ENCODE results near the gene LEMD2. TPM values are rescaled to one million over a fixed set of nuclear protein-coding genes. Genes with fewer than 3 reads are reported as not detected.

LEMD2 gene
- total RNA-seq, 4 donors from 2014 or later, result 36.4 to 65.3 (median 55.4) TPM

- 58% methylated on average over 8 of the region's 8 CpGs for WGBS
- no peak for DNase-seq (ENCODE audit: extremely low spot score)
- Histone ChIP-seq H3K4me3 (no peak overlapping the region), H3K27me3 (peaks cover 0 to 78% (median 9%) of the 10 kb centered on the region in 4 donors), H3K4me1 (peaks cover 0 to 3% (median 0%) of the 10 kb centered on the region in 4 donors), H3K36me3 (no peaks in the 10 kb centered on the region), H3K27ac (replicated peaks in 1 of 4) (no peak overlapping the region), H3K9me3 (no peaks in the 10 kb centered on the region)
- TF ChIP-seq CTCF (IDR thresholded peaks at IDR 0.05) (no peak), POLR2A (IDR thresholded peaks at IDR 0.05; ENCODE audit: low read depth) (no peak), POLR2AphosphoS5 (IDR thresholded peaks at IDR 0.05) (no peak), EP300 (IDR thresholded peaks at IDR 0.05) (no peak)
- intact Hi-C loops (cut with DNase I), result no loop called here
Measured at GRCh38 chr6:33808641-33809180, 19.8 kb upstream of the LEMD2 start.

- DNase-seq (ENCODE audit: extremely low spot score), result no peak
- H3K9me3 ChIP-seq, result no peaks in the 10 kb centered on the region
- no peak overlapping the region for H3K4me3 ChIP-seq
- H3K36me3 ChIP-seq, result no peaks in the 10 kb centered on the region
- peaks cover 0 to 3% (median 0%) of the 10 kb centered on the region in 4 donors for H3K4me1 ChIP-seq
- no peak overlapping the region for H3K27ac ChIP-seq (replicated peaks in 1 of 4)
- 62% methylated on average over 6 of the region's 6 CpGs for whole genome bisulfite sequencing
- TF ChIP-seq EP300 (IDR thresholded peaks at IDR 0.05), result no peak
- no peak for TF ChIP-seq POLR2A (IDR thresholded peaks at IDR 0.05; ENCODE audit: low read depth)
- no peak for TF ChIP-seq POLR2AphosphoS5 (IDR thresholded peaks at IDR 0.05)
- TF ChIP-seq CTCF (IDR thresholded peaks at IDR 0.05), result no peak
- H3K27me3 ChIP-seq, result peaks cover 0 to 76% (median 2%) of the 10 kb centered on the region in 4 donors
- intact Hi-C loops (cut with DNase I), result no loop called here
Measured at GRCh38 chr6:33807606-33808005, 18.7 kb upstream of the LEMD2 start.

GRCh38 chr6:33806841-33807240 lies 17.9 kb upstream of the LEMD2 start:
- intact Hi-C loops (cut with DNase I), result no loop called here
- H3K36me3 ChIP-seq, result no peaks in the 10 kb centered on the region
- H3K4me3 ChIP-seq, result no peak overlapping the region
- no peak for DNase-seq (ENCODE audit: extremely low spot score)
- TF ChIP-seq POLR2AphosphoS5 (IDR thresholded peaks at IDR 0.05) (no peak), POLR2A (IDR thresholded peaks at IDR 0.05; ENCODE audit: low read depth) (no peak), EP300 (IDR thresholded peaks at IDR 0.05) (no peak), CTCF (IDR thresholded peaks at IDR 0.05) (no peak)
- peaks cover 0 to 3% (median 0%) of the 10 kb centered on the region in 4 donors for H3K4me1 ChIP-seq
- 79% methylated on average over 9 of the region's 9 CpGs for WGBS
- H3K27me3 ChIP-seq, result peaks cover 0 to 77% (median 2%) of the 10 kb centered on the region in 4 donors
- H3K9me3 ChIP-seq, result no peaks in the 10 kb centered on the region
- no peak overlapping the region for H3K27ac ChIP-seq (replicated peaks in 1 of 4)

- intact Hi-C loops (cut with DNase I), result no loop called here
- Histone ChIP-seq H3K36me3 (no peaks in the 10 kb centered on the region), H3K9me3 (no peaks in the 10 kb centered on the region), H3K4me1 (peaks cover 0 to 3% (median 0%) of the 10 kb centered on the region in 4 donors), H3K27me3 (peaks cover 0 to 88% (median 2%) of the 10 kb centered on the region in 4 donors), H3K4me3 (no peak within 1 kb of the TSS), H3K27ac (replicated peaks in 1 of 4) (no peak within 1 kb of the TSS)
- 89% methylated on average over 14 of the region's 14 CpGs for WGBS
- TF ChIP-seq POLR2A (IDR thresholded peaks at IDR 0.05; ENCODE audit: low read depth) (no peak), EP300 (IDR thresholded peaks at IDR 0.05) (no peak)
- no peak for DNase-seq (ENCODE audit: extremely low spot score)
Measured at GRCh38 chr6:33803571-33804053, 14.7 kb upstream of the LEMD2 start, which contains the start of gene MLN. Gene MLN (minus strand): TSS chr6:33804003. CDS start chr6:33801163, 2,840 bp downstream.

GRCh38 chr6:33802186-33802958 lies 13.4 kb upstream of the LEMD2 start:
- H3K9me3 ChIP-seq, result no peaks in the 10 kb centered on the region
- H3K27me3 ChIP-seq, result peaks cover 0 to 90% (median 2%) of the 10 kb centered on the region in 4 donors
- intact Hi-C loops (cut with DNase I), result no loop called here
- WGBS, result 67% methylated on average over 14 of the region's 14 CpGs
- no peak overlapping the region for H3K4me3 ChIP-seq
- H3K4me1 ChIP-seq, result no peaks in the 10 kb centered on the region
- DNase-seq (ENCODE audit: extremely low spot score), result no peak
- no peaks in the 10 kb centered on the region for H3K36me3 ChIP-seq
- TF ChIP-seq CTCF (IDR thresholded peaks at IDR 0.05) (no peak), EP300 (IDR thresholded peaks at IDR 0.05) (no peak), POLR2AphosphoS5 (IDR thresholded peaks at IDR 0.05) (no peak), POLR2A (IDR thresholded peaks at IDR 0.05; ENCODE audit: low read depth) (no peak)
- no peak overlapping the region for H3K27ac ChIP-seq (replicated peaks in 1 of 4)

Data from esophagus muscularis mucosa (tissue), 4 donors.